ENCODE results near the gene DPYD.
A peak's percentile ranks its signal among the peaks of the same experiment; 100 is the strongest.

The DPYD gene

DNA sequence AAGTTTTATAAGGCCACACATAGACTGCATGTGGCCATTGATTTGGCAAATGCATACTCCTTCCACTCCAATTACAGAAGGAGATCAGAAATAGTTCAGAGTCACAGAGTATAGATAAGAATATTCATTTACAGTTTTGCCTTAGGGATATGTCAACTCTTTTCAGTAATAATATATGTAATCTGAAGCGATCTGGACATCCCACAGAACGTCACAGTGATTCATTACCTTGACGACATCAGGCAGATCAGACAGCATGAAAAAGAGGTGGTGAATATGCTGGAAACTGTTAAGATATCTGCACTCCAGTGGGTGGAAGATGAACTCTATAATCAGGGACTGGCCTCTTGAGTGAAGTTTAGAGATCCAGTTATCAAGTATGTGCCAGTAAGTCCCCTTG lies 240.4 kb downstream of the DPYD start:
- TF ChIP-seq, protein P1, sequence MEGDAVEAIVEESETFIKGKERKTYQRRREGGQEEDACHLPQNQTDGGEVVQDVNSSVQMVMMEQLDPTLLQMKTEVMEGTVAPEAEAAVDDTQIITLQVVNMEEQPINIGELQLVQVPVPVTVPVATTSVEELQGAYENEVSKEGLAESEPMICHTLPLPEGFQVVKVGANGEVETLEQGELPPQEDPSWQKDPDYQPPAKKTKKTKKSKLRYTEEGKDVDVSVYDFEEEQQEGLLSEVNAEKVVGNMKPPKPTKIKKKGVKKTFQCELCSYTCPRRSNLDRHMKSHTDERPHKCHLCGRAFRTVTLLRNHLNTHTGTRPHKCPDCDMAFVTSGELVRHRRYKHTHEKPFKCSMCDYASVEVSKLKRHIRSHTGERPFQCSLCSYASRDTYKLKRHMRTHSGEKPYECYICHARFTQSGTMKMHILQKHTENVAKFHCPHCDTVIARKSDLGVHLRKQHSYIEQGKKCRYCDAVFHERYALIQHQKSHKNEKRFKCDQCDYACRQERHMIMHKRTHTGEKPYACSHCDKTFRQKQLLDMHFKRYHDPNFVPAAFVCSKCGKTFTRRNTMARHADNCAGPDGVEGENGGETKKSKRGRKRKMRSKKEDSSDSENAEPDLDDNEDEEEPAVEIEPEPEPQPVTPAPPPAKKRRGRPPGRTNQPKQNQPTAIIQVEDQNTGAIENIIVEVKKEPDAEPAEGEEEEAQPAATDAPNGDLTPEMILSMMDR (conservative IDR thresholded peaks at IDR 0.05): no peak
- H3K27ac ChIP-seq: no peak overlapping the region

DNA sequence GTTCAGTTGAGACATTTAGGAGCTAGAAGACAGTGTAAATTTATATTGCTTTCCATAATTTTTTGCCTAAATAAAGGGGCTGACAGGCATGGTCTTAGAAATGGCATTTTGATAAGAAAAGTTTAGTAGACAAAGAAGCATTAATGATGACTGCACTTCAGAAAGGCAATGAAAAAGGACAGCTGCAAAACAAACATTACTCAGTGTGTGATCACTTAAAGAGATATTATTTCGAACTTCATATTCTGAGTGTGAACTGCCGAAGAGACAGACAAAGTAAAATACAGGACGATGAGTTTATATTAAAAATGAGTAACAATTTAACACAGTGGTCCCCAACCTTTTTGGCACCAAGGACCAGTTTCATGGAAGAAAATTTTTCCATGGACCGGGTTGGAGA lies 243.1 kb downstream of the DPYD start:
- no peak overlapping the region for H3K27ac ChIP-seq
- TF ChIP-seq, protein P1 (conservative IDR thresholded peaks at IDR 0.05): no peak

DNA sequence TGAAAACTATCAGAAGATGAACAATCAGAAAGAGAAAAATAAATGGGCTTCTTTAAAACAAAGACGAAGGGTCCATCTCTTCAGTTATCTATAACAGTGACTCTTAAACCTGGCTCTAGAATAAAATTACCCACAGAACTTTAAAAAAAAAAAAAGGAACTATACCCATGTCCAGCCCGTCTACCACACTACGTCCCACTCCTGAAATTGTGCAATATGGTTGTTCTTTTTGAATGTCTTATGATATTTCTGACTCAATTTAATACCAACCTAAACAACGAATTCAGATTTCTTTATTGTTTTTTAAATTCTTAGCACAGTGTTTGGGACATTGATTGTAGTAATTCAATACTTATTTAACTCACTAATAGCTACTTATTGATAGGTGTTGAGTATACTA lies 246.3 kb downstream of the DPYD start:
- H3K27ac ChIP-seq: no peak overlapping the region
- TF ChIP-seq, protein P1 (conservative IDR thresholded peaks at IDR 0.05): no peak

DNA sequence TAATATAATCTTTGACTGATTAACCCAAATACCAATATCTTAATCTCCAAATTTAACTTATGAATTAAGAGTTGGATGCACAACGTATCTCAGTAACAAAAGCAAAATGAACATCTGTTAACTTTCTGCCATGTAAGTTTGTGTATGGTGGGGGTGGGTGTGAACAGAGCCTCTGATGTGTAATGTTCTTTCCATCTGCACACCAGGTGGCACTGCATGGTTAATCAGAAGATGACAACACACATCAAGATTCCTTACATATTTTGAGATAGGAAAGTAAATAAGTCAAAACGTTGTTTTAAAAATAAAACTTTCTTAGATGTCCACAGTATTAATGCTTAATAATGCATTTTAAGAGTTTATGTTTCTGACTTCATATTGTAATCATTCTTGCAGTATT lies 251.9 kb downstream of the DPYD start:
- TF ChIP-seq, protein P1 (conservative IDR thresholded peaks at IDR 0.05): peak; percentile 72
- H3K27ac ChIP-seq: no peak overlapping the region

DNA sequence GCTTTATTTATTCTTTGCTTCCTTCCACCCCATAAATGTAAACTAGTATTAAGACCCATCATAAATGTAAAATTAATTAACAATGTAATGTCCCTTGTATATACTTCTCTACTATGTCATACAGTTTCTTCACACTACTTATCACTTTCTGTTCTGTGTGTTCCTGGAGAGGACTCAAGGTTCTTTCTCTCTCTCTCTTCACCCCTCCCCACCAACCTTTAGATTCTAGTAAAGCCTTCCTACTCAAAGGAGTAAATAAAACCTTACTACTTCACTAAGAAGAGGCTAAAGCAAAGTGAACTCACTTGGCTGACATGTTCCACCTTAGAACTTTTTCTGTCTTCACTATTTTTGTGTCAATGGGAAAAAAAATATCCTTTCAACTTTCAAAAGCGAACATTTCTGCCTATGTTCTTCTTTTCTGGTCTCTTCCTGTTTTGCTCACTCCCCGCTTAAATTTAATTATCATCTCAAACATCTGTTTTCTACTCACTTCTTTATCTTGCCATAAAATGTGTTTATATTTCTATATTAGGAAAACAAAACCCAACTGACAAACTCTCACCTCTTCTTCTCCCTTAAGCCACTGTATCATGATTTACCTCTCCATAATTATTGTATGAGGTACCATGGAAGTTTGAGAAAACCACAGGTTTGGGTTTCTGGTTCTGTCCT lies 260.3 kb downstream of the DPYD start:
- no peak overlapping the region for H3K27ac ChIP-seq
- TF ChIP-seq, protein P1 (conservative IDR thresholded peaks at IDR 0.05): no peak

DNA sequence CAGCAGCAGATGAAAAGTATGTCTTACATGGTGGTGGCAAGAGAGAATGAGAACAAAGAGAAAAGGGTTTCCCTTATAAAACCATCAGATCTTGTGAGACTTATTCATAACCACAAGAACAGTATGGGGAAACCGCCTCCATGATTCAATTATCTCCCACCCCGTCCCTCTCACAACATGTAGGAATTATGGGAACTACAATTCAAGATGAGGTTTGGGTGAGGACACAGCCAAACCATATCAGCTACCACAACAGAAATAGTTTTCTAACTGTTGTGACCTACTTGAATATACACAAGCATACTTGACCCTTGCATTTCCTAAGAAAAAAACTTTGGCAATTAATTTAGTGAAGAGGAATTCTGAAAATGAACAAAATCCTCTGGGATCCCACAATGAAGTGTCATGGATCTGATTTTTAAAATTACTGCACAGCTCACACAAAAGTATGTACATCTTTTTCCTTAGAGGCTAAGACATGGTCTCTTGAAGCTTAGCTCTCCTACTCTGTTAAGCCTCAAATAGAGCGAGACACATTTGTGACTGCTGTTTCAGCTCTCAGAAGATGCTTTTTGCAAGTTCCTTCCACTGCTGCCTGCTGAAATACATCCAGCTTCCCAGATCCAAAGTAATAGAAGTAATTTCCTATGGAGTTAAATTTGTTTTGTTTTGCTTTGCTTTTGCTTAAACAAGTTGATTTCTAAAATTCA lies 265.8 kb downstream of the DPYD start:
- TF ChIP-seq, protein P1 (conservative IDR thresholded peaks at IDR 0.05): no peak
- H3K27ac ChIP-seq: no peak overlapping the region

DNA sequence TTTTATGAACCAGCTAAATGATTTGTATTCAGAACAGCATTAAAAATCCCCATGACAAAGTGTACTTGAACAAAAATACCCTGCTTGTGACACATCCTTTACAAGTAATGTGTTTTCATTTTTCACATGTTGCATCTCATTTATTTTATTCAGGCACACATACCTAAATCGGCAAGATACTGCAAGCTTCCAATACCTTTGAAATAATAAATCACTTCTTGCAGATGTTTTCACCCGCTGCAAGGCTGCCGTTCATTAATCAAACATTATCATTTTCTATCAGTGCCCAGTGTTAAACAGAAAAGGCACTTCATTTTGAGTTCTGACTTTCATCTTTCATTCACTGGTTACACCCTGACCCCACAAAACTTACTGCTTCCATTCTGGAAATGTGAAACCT lies 269.6 kb downstream of the DPYD start:
- H3K27ac ChIP-seq: no peak overlapping the region
- TF ChIP-seq, protein P1 (conservative IDR thresholded peaks at IDR 0.05): no peak

All from VCaP (cell line).